Ectodermal cell (in vitro differentiated cells): ENCODE data around the gene CLIC4.

Experiments used
- H3K27ac ChIP-seq: 2 replicates; pipeline ENCODE4 v1.7.0; 2013; ENCODE audit warnings: mild to moderate bottlenecking, low read depth, low read length; ENCODE audit not compliant: insufficient read depth, poor library complexity, severe bottlenecking
- H3K27me3 ChIP-seq: 2 replicates; pipeline ENCODE4 v1.7.0; 2013; ENCODE audit warnings: mild to moderate bottlenecking, low read length; ENCODE audit not compliant: insufficient read depth, control insufficient read depth, poor library complexity, severe bottlenecking
- H3K36me3 ChIP-seq: one replicate; pipeline ENCODE4 v1.7.0; 2013; ENCODE audit warnings: low read length; ENCODE audit not compliant: control insufficient read depth, insufficient read depth
- H3K4me1 ChIP-seq: one replicate; pipeline ENCODE4 v1.7.0; 2013; ENCODE audit warnings: low read length; ENCODE audit not compliant: control insufficient read depth, insufficient read depth
- H3K4me3 ChIP-seq: 2 replicates; pipeline ENCODE4 v1.7.0; 2013; ENCODE audit warnings: low read depth, low read length, control low read depth; ENCODE audit not compliant: insufficient read depth
- H3K9me3 ChIP-seq: 2 replicates; pipeline ENCODE4 v1.7.0; 2013; ENCODE audit warnings: mild to moderate bottlenecking, low read length, moderate library complexity; ENCODE audit not compliant: control insufficient read depth
- WGBS, 2 experiments: methylation state at CpG; one replicate each; pipeline ENCODE4 v1.1.7; 2013; ENCODE audit warnings: missing lambda C conversion rate in 2 of 2; 5-methylcytosine and 5-hydroxymethylcytosine counted together

CLIC4 gene

DNA sequence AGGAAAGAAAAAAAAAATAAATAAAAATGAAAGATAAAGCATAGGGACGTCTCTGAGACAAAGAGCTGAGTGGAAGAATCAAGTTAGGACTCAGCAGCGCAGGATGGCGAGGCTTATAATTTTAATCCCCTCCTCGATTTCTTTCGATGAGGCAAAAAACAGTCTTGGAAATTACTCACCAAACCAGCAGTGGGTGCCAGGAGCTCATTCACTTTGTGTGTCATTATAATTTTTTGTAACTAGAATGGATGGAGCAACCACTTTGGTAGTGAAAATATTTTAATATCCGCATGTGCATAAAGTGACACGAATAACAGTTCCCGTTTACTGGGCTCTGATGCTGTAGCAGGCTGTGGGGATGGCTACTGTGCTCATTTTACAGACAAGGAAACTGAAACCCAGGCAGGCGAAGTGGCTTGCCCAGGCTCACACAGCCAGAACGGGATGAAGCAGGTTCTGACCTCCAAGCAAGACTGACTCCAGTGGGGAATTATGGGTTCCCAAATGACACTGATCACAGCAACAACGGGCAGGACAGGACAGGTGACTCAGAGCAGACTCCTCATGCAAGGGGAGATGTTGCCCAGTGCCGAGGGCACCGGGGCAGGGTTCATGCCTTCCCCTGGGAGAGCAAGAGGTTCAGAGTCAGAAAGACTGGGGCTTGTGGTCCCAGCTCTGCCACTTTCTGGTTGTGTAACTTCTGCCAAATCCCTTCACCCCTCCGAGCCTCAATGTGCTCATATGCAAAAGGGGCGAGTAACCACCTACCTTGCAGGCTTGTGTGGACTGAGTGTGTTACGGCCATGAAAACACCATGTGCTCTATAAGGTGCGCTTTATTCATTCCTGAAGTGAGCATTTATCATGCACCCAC, 121.2 kb downstream of the CLIC4 start:
- Histone ChIP-seq H3K36me3 (no peaks in the 10 kb centered on the region), H3K27ac (no peak overlapping the region), H3K4me3 (no peak overlapping the region), H3K9me3 (no peaks in the 10 kb centered on the region), H3K4me1 (no peaks in the 10 kb centered on the region), H3K27me3 (no peaks in the 10 kb centered on the region)
- 89 to 91% methylated on average over 17 of the region's 17 CpGs for WGBS, 2 experiments

GRCh38 chr1:24867084-24867870, 122.0 kb downstream of the CLIC4 start:
- Histone ChIP-seq H3K4me3 (no peak overlapping the region), H3K27ac (no peak overlapping the region), H3K36me3 (no peaks in the 10 kb centered on the region), H3K9me3 (no peaks in the 10 kb centered on the region), H3K4me1 (no peaks in the 10 kb centered on the region), H3K27me3 (no peaks in the 10 kb centered on the region)
- WGBS, 2 experiments = 92 to 94% methylated on average over 18 of the region's 18 CpGs

GRCh38 chr1:24868016-24868875, 123.0 kb downstream of the CLIC4 start:
- no peak overlapping the region for H3K27ac ChIP-seq

DNA sequence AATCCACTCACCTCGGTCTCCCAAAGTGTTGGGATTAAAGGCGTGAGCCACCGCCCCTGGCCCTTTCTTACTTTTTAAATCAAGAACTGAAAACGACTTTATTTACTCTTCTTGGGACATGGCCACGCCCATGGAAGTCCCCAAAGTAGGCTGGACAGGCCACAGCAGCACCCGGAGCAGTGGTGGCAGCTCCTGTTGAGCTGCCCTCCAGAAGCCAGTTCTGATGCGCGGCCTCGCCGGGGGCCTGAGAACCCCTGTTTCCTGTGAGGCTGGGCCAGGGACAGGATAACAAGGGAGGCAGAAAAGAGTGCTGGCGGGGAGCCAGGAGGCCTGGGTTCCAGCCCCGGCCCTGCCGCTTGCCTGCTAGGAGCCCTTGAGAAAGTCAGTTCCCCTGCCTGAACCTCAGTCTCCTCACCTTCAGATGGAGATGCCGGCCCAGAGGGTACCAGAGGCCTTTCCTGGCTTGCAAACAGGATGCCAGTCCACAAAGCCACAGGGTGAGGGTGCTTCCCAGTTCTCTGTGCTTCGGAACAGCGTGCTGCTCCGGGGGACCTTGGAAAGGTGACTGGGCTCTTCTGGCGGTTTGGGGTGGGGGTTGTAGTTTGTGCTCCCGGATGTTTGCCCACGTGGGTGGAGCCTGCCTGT, 125.4 kb downstream of the CLIC4 start:
- WGBS, 2 experiments = 86 to 89% methylated on average over 20 of the region's 20 CpGs
- H3K36me3 ChIP-seq = no peaks in the 10 kb centered on the region

More at GRCh38 chr1:24868016-24868875, 123.0 kb downstream of the CLIC4 start:
- no peak overlapping the region for H3K4me3 ChIP-seq
- H3K4me1 ChIP-seq = no peaks in the 10 kb centered on the region
- no peaks in the 10 kb centered on the region for H3K36me3 ChIP-seq
- 90 to 91% methylated on average over 22 of the region's 22 CpGs for WGBS, 2 experiments
- no peaks in the 10 kb centered on the region for H3K9me3 ChIP-seq
- no peaks in the 10 kb centered on the region for H3K27me3 ChIP-seq

DNA sequence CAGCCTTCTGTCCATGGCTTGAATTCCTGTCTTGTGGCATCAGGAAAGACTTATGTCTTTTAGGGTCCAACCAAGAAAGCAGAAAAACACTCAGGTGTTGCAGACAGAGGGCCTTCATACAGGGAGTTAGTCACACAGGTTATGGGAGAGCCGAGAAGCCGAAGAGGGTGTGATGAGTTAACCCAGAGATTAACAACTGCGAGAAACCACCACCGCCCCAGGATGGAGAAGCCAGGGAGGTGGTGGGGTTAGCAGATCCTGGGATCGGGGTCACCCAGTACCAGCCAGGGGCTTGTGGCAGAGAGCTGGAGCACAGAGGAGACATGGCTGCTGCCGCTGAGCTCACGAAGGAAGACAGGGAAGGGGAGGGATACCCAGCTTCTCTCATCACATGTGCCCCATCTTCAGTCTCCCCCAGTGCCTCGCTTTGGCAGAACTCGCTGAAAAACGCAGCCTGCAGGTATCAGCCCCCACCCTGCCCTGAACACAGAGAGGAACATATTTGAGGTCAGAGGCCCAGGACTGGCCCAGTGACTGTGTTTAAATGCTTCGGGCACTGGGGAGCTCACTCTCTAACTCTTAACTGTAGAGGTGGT, 126.2 kb downstream of the CLIC4 start:
- H3K27me3 ChIP-seq = no peaks in the 10 kb centered on the region
- WGBS, 2 experiments = 93 to 98% methylated on average over 11 of the region's 11 CpGs
- peaks cover 5% of the 10 kb centered on the region for H3K4me1 ChIP-seq
- no peak overlapping the region for H3K27ac ChIP-seq
- H3K36me3 ChIP-seq = no peaks in the 10 kb centered on the region
- no peaks in the 10 kb centered on the region for H3K9me3 ChIP-seq
- no peak overlapping the region for H3K4me3 ChIP-seq

More for the DNA sequence above, 125.4 kb downstream of the CLIC4 start:
- H3K4me3 ChIP-seq = no peak overlapping the region
- no peak overlapping the region for H3K27ac ChIP-seq
- H3K27me3 ChIP-seq = no peaks in the 10 kb centered on the region
- peaks cover 5% of the 10 kb centered on the region for H3K4me1 ChIP-seq
- H3K9me3 ChIP-seq = no peaks in the 10 kb centered on the region

GRCh38 chr1:24872061-24872850, 127.0 kb downstream of the CLIC4 start:
- WGBS, 2 experiments = 95% methylated on average over 19 of the region's 19 CpGs
- H3K27ac ChIP-seq = no peak overlapping the region
- H3K9me3 ChIP-seq = no peaks in the 10 kb centered on the region
- H3K4me3 ChIP-seq = no peak overlapping the region
- no peaks in the 10 kb centered on the region for H3K36me3 ChIP-seq
- H3K4me1 ChIP-seq = peaks cover 5% of the 10 kb centered on the region
- no peaks in the 10 kb centered on the region for H3K27me3 ChIP-seq

- Histone ChIP-seq H3K4me1 (peaks cover 5% of the 10 kb centered on the region), H3K27me3 (no peaks in the 10 kb centered on the region), H3K4me3 (no peak overlapping the region), H3K27ac (no peak overlapping the region), H3K36me3 (no peaks in the 10 kb centered on the region), H3K9me3 (no peaks in the 10 kb centered on the region)
- WGBS, 2 experiments = 88% methylated on average over 1 of the region's 1 CpG
Measured at GRCh38 chr1:24873148-24873547, 127.9 kb downstream of the CLIC4 start.

GRCh38 chr1:24874056-24874455, 128.8 kb downstream of the CLIC4 start:
- Histone ChIP-seq H3K4me3 (no peak overlapping the region), H3K9me3 (no peaks in the 10 kb centered on the region), H3K27ac (no peak overlapping the region), H3K4me1 (peaks cover 5% of the 10 kb centered on the region), H3K27me3 (no peaks in the 10 kb centered on the region), H3K36me3 (no peaks in the 10 kb centered on the region)
- WGBS, 2 experiments = 80 to 90% methylated on average over 5 to 7 of the region's 7 CpGs
